Caco-2 (cell line): ENCODE measurements around the gene CNTN5. TPM values are rescaled to one million over a fixed set of nuclear protein-coding genes. Genes with fewer than 3 reads are reported as not detected.

Experiments
- BruUV-seq: library from RNA; stranded (reverse); fragments of 400-500 nt; replicated peaks from 2 replicates; lab custom pipeline; 2021; lab: Mats Ljungman, UMichigan
- CTCF ChIA-PET: fragments of 300-600 bp; sonication (Branson Sonifier 250); formaldehyde crosslinking; loops from one replicate; lab custom pipeline; 2022; ENCODE audit warnings: antibody characterized with exemption; lab: Charles Lee
- POLR2A ChIA-PET: fragments of 300-600 bp; sonication (Branson Sonifier 250); formaldehyde crosslinking; loops from one replicate; lab custom pipeline; 2022; ENCODE audit warnings: antibody characterized with exemption; lab: Charles Lee
- DNase-seq, 2 experiments: peaks; one replicate each; pipeline versions ENCODE4 v3.0.0 to v3.0.0-alpha.2; 2020 to 2022
- H3K27me3 ChIP-seq: replicated peaks from 2 replicates; pipeline ENCODE4 v1.6.0; 2011; ENCODE audit warnings: low read length; ENCODE audit not compliant: control insufficient read depth, insufficient read depth
- H3K36me3 ChIP-seq: 2 replicates; pipeline ENCODE4 v1.5.1; 2011; ENCODE audit warnings: low read length; ENCODE audit not compliant: control insufficient read depth, insufficient read depth
- H3K4me1 ChIP-seq: fragments of 250-450 bp; sonication (Bioruptor Pico); 2 replicates; pipeline ENCODE4 v1.5.1; 2020; ENCODE audit warnings: mild to moderate bottlenecking
- H3K4me3 ChIP-seq: 2 replicates; pipeline ENCODE4 v1.5.1; 2011; ENCODE audit warnings: low read depth, mild to moderate bottlenecking, control low read depth, low read length
- H3K9me3 ChIP-seq: fragments of 250-450 bp; sonication (Bioruptor Pico); 2 replicates; pipeline ENCODE4 v1.5.1; 2020; ENCODE audit warnings: mild to moderate bottlenecking, moderate library complexity
- H3K27ac Mint-ChIP-seq: one replicate; pipeline ENCODE4 v1.8.0; 2022; ENCODE audit warnings: mixed read lengths; ENCODE audit not compliant: unreplicated experiment
- H3K27me3 Mint-ChIP-seq: one replicate; pipeline ENCODE4 v1.8.0; 2022; ENCODE audit warnings: mixed read lengths; ENCODE audit not compliant: insufficient read depth, unreplicated experiment
- H3K36me3 Mint-ChIP-seq: one replicate; pipeline ENCODE4 v1.8.0; 2022; ENCODE audit warnings: mild to moderate bottlenecking, mixed read lengths; ENCODE audit not compliant: insufficient read depth, unreplicated experiment
- H3K4me1 Mint-ChIP-seq: one replicate; pipeline ENCODE4 v1.8.0; 2022; ENCODE audit warnings: low read depth, mixed read lengths; ENCODE audit not compliant: unreplicated experiment
- H3K4me3 Mint-ChIP-seq: one replicate; pipeline ENCODE4 v1.8.0; 2022; ENCODE audit warnings: mild to moderate bottlenecking, moderate library complexity, mixed read lengths; ENCODE audit not compliant: unreplicated experiment
- H3K9me3 Mint-ChIP-seq: one replicate; pipeline ENCODE4 v1.8.0; 2022; ENCODE audit warnings: mixed read lengths; ENCODE audit not compliant: unreplicated experiment
- intact Hi-C: fragments of 100-400 bp; cut with micrococcal nuclease; formaldehyde crosslinking; loops from one replicate; pipeline ENCODE4 v1.10.0; 2022; ENCODE audit not compliant: unreplicated experiment
- total RNA-seq: library from RNA; stranded (reverse); gene quantifications from 2 replicates; pipeline ENCODE4 v1.2.3, GENCODE V29; 2022
- TF ChIP-seq, protein P1 (sequence below), 2 experiments: fragments of 200-600 bp in 1 of 2; IDR thresholded peaks; 1 replicate in 1 of 2; 2 replicates in 1 of 2; pipeline versions ENCODE4 v1.5.1 to v1.8.0; 2011 to 2022; ENCODE audit warnings: antibody characterized with exemption in 1 of 2, control low read depth in 1 of 2, inconsistent platforms in 1 of 2, low read depth in 1 of 2, low read length in 1 of 2, mild to moderate bottlenecking in 1 of 2, moderate library complexity in 1 of 2; ENCODE audit not compliant: insufficient read depth in 1 of 2, severe bottlenecking in 1 of 2, unreplicated experiment in 1 of 2

Gene CNTN5
- total RNA-seq, 1 experiment from 2014 or later = 1.00 TPM

GRCh38 chr11:100224541-100225034 lies 1203.8 kb downstream of the CNTN5 start:
- H3K27me3 ChIP-seq = no peaks in the 10 kb centered on the region
- TF ChIP-seq, protein P1, sequence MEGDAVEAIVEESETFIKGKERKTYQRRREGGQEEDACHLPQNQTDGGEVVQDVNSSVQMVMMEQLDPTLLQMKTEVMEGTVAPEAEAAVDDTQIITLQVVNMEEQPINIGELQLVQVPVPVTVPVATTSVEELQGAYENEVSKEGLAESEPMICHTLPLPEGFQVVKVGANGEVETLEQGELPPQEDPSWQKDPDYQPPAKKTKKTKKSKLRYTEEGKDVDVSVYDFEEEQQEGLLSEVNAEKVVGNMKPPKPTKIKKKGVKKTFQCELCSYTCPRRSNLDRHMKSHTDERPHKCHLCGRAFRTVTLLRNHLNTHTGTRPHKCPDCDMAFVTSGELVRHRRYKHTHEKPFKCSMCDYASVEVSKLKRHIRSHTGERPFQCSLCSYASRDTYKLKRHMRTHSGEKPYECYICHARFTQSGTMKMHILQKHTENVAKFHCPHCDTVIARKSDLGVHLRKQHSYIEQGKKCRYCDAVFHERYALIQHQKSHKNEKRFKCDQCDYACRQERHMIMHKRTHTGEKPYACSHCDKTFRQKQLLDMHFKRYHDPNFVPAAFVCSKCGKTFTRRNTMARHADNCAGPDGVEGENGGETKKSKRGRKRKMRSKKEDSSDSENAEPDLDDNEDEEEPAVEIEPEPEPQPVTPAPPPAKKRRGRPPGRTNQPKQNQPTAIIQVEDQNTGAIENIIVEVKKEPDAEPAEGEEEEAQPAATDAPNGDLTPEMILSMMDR (IDR thresholded peaks at IDR 0.05; ENCODE audit: insufficient read depth in 1 of 2, low read depth in 1 of 2, low read length in 1 of 2, severe bottlenecking in 1 of 2, unreplicated experiment in 1 of 2) = no peak
- POLR2A ChIA-PET = no interaction called here
- no peaks in the 10 kb centered on the region for H3K9me3 ChIP-seq
- H3K4me1 Mint-ChIP-seq = no peaks in the 10 kb centered on the region
- no peaks in the 10 kb centered on the region for H3K36me3 ChIP-seq
- H3K4me1 ChIP-seq = no peaks in the 10 kb centered on the region
- no peaks in the 10 kb centered on the region for H3K9me3 Mint-ChIP-seq
- no peak for DNase-seq
- H3K27ac Mint-ChIP-seq = no peak overlapping the region
- no peak overlapping the region for H3K4me3 Mint-ChIP-seq
- intact Hi-C loops = no loop called here
- BruUV-seq = no TSS peak
- H3K27me3 Mint-ChIP-seq = peaks cover 6% of the 10 kb centered on the region
- no peak overlapping the region for H3K4me3 ChIP-seq
- CTCF ChIA-PET = no interaction called here
- H3K36me3 Mint-ChIP-seq = no peaks in the 10 kb centered on the region

DNA sequence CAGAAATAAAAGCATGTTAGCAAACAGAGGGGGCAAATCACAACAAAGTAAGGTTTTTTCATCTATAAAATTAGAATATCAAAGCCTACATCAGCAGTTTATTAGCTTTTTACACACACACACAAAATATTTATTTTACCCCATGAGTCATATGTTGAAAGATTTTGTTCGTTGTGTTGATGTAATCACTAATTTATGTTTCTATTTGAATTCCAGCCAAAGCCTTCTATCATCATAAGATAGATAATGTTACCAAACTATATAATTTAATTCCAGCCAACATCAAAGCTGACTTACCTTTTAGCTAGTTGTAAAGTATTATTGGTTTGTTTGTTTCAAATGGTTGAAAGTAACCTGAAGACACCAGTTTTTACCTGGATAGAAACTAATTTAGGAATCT lies 1208.3 kb downstream of the CNTN5 start:
- Mint-ChIP-seq H3K27me3 (peaks cover 3% of the 10 kb centered on the region), H3K27ac (no peak overlapping the region), H3K9me3 (no peaks in the 10 kb centered on the region), H3K36me3 (no peaks in the 10 kb centered on the region), H3K4me3 (no peak overlapping the region), H3K4me1 (no peaks in the 10 kb centered on the region)
- intact Hi-C loops = no loop called here
- Histone ChIP-seq H3K36me3 (no peaks in the 10 kb centered on the region), H3K27me3 (no peaks in the 10 kb centered on the region), H3K9me3 (no peaks in the 10 kb centered on the region), H3K4me1 (no peaks in the 10 kb centered on the region), H3K4me3 (no peak overlapping the region)
- ChIA-PET CTCF (no interaction called here), POLR2A (no interaction called here)
- BruUV-seq = no TSS peak
- no peak for DNase-seq
- TF ChIP-seq, protein P1 (IDR thresholded peaks at IDR 0.05; ENCODE audit: insufficient read depth in 1 of 2, low read depth in 1 of 2, low read length in 1 of 2, severe bottlenecking in 1 of 2, unreplicated experiment in 1 of 2) = no peak

DNA sequence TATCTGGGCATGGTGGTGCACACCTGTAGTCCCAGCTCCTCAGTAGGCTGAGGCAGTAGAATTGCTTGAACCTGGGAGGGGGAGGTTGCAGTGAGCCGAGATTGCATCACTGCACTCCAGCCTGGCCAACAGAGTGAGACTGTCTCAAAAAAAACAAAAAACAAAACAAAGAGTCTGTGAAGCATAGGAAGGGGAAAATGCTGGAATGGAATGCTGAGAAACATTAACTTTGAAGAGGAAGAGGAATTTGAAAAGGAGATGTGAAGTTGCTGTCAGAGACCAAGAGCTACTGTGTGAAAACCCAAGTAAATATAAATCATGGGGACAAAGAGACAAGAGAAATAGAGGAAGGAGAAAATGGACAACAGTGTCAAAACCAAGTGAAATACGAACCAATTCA lies 1211.3 kb downstream of the CNTN5 start:
- no TSS peak for BruUV-seq
- no peaks in the 10 kb centered on the region for H3K27me3 ChIP-seq
- Mint-ChIP-seq H3K27ac (no peak overlapping the region), H3K4me3 (no peak overlapping the region), H3K9me3 (peaks cover 6% of the 10 kb centered on the region), H3K4me1 (no peaks in the 10 kb centered on the region), H3K36me3 (no peaks in the 10 kb centered on the region), H3K27me3 (peaks cover 3% of the 10 kb centered on the region)
- H3K36me3 ChIP-seq = no peaks in the 10 kb centered on the region
- intact Hi-C loops = no loop called here
- ChIA-PET POLR2A (no interaction called here), CTCF (interaction anchor here (0.7 kb wide), 1 partner anchor 674 kb away, joined by 3 read pairs; no protein-coding TSS in a partner anchor)
- H3K9me3 ChIP-seq = no peaks in the 10 kb centered on the region
- H3K4me1 ChIP-seq = no peaks in the 10 kb centered on the region
- H3K4me3 ChIP-seq = no peak overlapping the region
- DNase-seq = no peak
- TF ChIP-seq, protein P1 (IDR thresholded peaks at IDR 0.05; ENCODE audit: insufficient read depth in 1 of 2, low read depth in 1 of 2, low read length in 1 of 2, severe bottlenecking in 1 of 2, unreplicated experiment in 1 of 2) = no peak
